HUES64 (cell line): ENCODE data around the gene KRI1.

ENCODE experiments used
- H3K27ac ChIP-seq: 2 replicates; pipeline ENCODE4 v1.7.0; 2013; ENCODE audit warnings: low read depth, low read length, inconsistent platforms
- H3K27me3 ChIP-seq: 2 replicates; pipeline ENCODE4 v1.6.1; 2013; ENCODE audit warnings: mild to moderate bottlenecking, low read length; ENCODE audit not compliant: insufficient read depth
- H3K36me3 ChIP-seq: 2 replicates; pipeline ENCODE4 v1.6.1; 2013; ENCODE audit warnings: mild to moderate bottlenecking, low read length; ENCODE audit not compliant: insufficient read depth
- H3K4me1 ChIP-seq: 2 replicates; pipeline ENCODE4 v1.6.1; 2013; ENCODE audit warnings: mild to moderate bottlenecking, low read length, moderate library complexity; ENCODE audit not compliant: insufficient read depth
- H3K4me3 ChIP-seq: 2 replicates; pipeline ENCODE4 v1.5.1; 2013; ENCODE audit warnings: mild to moderate bottlenecking, low read length, moderate library complexity
- H3K9ac ChIP-seq: 2 replicates; pipeline ENCODE4 v1.6.1; 2013; ENCODE audit warnings: mild to moderate bottlenecking, low read depth, low read length
- H3K9me3 ChIP-seq: 2 replicates; pipeline ENCODE4 v1.6.1; 2013; ENCODE audit warnings: low read depth, low read length; ENCODE audit not compliant: insufficient read depth
- WGBS: fragments of 150-250, 120-280 bp; methylation state at CpG from one replicate; pipeline ENCODE4 v1.1.7; 2013; ENCODE audit warnings: missing lambda C conversion rate; 5-methylcytosine and 5-hydroxymethylcytosine counted together

The KRI1 gene

DNA sequence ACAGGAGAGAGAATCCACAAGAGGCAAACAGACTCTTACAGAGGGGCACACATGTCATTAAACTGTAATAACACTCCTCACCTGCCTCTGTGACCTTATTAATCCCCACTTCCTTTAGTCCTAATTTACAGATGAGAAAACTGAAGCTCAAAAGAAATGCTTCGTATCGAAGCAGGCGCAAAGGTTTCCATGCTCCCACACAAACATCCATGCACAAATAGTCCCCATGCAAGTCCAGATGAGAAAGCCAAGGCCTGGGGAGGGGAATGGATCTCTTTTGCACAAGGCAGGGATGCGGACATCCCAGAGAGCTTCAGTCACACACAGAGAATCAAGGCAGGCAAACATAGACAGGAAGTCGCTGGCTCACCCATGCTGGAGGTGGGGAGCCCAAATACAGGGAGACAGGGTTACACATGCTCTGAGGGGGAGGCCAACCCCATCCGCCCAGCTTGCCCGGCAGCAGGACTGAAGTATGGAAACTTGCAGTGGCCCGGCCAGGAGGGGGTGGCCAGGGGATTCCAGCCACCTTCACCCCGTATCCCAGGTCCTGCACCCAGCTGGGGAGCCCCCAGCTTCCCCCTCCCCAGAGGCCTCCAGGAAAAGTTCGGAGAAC, 49.0 kb downstream of the KRI1 start:
- Histone ChIP-seq H3K27me3 (peaks cover 80% of the 10 kb centered on the region), H3K9me3 (no peaks in the 10 kb centered on the region), H3K27ac (no peak overlapping the region), H3K36me3 (no peaks in the 10 kb centered on the region), H3K9ac (no peak overlapping the region), H3K4me1 (0 out of 2 replicates have a peak, but pooled peaks cover 4% of the 10 kb centered on the region), H3K4me3 (peak overlapping the region; percentile 55)
- whole genome bisulfite sequencing, result 57% methylated on average over 10 of the region's 10 CpGs

DNA sequence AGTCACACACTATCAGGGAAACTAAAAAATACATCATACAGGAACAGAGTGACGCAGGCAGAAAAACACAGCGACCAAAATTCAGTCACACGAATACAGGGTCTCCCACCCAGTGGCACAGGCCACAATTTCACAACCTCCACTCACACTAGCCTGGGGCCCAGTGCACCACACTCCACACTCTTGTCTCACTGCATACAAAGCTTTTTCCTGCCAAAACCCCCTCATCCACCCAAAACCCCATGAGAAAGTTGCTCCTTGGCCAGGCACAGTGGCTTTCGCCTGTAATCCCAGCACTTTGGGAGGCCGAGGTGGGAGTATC, 49.8 kb downstream of the KRI1 start:
- Histone ChIP-seq H3K9ac (no peak overlapping the region), H3K4me3 (no peak overlapping the region), H3K9me3 (no peaks in the 10 kb centered on the region), H3K27ac (no peak overlapping the region), H3K36me3 (no peaks in the 10 kb centered on the region), H3K27me3 (peaks cover 80% of the 10 kb centered on the region), H3K4me1 (0 out of 2 replicates have a peak, but pooled peaks cover 4% of the 10 kb centered on the region)
- WGBS, result 92% methylated on average over 5 of the region's 5 CpGs

DNA sequence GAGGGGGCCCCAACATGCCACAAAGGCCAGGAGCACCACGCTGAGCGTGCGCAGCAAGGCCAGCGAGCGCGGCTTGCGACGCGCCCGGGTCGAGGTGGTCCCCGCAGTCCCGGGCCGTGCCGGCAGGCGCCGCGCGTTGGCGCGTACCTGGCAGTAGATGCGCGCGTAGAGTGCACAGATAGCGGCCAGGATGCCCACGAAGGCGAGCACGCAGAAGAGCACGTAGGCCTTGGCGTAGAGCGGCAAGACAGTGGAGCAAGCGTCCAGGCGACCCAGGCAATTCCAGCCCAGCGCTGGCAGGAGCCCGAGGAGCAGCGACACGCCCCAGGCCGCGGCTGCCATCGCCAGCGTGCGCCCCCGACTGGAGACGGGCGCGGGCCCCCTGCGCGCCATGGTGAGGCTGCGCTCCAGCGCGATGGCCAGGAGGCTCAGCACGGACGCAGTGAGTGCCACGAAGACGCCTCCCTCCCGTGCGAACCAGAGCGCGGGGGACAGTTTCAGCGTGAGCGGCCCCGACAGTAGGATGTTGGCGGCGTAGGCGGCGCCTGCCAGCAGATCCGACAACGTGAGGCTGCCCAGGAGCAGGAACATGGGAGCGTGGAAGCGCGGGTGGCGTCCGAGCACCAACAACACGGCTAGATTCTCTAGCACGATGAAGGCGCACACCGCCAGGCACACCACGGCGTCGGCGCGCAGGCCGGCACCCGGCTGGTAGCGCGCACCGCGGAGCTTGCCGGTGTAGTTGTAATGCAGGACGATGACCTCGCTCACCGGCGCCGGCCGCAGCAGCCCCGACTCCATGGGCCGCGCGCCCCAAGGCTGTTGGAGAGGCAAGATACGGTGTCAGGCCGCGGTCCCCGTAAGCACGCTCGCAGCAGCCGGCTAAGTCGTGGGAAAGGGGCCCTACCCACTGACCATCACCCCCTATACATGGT, 51.3 kb downstream of the KRI1 start:
- H3K27me3 ChIP-seq, result peaks cover 74% of the 10 kb centered on the region
- peak overlapping the region; percentile 53 for H3K4me3 ChIP-seq
- no peaks in the 10 kb centered on the region for H3K36me3 ChIP-seq
- H3K9me3 ChIP-seq, result no peaks in the 10 kb centered on the region
- H3K9ac ChIP-seq, result peak overlapping the region; percentile 20; the same call in 1 of the 2 replicates
- H3K4me1 ChIP-seq, result 0 out of 2 replicates have a peak, but pooled peaks cover 4% of the 10 kb centered on the region
- H3K27ac ChIP-seq, result no peak overlapping the region
- WGBS, result 3% methylated on average over 101 of the region's 107 CpGs

DNA sequence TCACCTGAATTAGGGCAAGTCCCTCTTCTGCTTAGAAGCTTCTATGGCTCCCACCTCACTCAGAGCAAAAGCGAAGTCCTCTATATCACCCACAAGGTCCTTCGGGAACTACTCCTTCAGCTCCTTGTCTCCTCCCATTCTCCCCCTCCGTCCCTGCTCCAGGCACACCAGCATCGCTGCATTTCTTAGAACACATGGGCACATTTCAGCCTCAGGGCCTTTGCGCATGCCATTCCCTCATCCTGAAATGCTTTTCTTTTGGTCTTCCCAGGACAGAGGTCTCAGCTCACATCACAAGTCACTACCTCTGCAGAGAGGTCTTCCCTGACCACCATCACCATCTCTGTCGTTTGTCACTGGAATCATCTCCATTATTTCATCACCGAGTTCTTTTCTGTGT, 52.6 kb downstream of the KRI1 start:
- peaks cover 62% of the 10 kb centered on the region for H3K27me3 ChIP-seq
- H3K4me1 ChIP-seq, result 0 out of 2 replicates have a peak, but pooled peaks cover 3% of the 10 kb centered on the region
- H3K36me3 ChIP-seq, result no peaks in the 10 kb centered on the region
- H3K9ac ChIP-seq, result no peak overlapping the region
- H3K4me3 ChIP-seq, result no peak overlapping the region
- no peaks in the 10 kb centered on the region for H3K9me3 ChIP-seq
- H3K27ac ChIP-seq, result no peak overlapping the region
- 79% methylated on average over 7 of the region's 7 CpGs for WGBS

DNA sequence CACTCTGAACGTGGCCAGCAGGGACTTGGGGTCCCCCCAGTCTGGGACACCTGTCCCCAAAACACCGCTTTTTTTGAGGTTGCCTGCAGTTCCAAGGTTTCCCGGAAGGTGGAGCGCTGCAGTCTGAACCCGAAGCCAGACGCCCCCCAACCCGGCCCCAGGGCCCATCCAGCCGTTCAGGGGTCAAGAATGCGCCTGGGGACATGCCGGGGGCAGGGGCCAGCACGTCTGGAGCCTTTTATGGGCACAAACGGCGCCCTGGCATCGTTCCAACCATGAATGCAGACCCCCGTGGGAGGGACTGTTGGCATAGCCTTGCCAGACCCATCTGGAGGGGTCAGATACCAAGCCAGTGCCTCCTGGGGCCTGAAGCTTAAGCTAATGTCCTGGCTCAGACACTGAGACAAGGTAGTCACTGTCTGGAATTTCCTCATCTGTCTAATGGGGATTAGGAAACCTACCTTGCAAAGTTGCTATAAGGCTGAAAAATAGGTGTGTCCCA, 55.5 kb downstream of the KRI1 start:
- H3K4me1 ChIP-seq, result no peaks in the 10 kb centered on the region
- no peak overlapping the region for H3K9ac ChIP-seq
- 20% methylated on average over 15 of the region's 15 CpGs for WGBS
- no peak overlapping the region for H3K4me3 ChIP-seq
- H3K27me3 ChIP-seq, result peaks cover 33% of the 10 kb centered on the region
- no peaks in the 10 kb centered on the region for H3K9me3 ChIP-seq
- no peaks in the 10 kb centered on the region for H3K36me3 ChIP-seq
- H3K27ac ChIP-seq, result no peak overlapping the region

DNA sequence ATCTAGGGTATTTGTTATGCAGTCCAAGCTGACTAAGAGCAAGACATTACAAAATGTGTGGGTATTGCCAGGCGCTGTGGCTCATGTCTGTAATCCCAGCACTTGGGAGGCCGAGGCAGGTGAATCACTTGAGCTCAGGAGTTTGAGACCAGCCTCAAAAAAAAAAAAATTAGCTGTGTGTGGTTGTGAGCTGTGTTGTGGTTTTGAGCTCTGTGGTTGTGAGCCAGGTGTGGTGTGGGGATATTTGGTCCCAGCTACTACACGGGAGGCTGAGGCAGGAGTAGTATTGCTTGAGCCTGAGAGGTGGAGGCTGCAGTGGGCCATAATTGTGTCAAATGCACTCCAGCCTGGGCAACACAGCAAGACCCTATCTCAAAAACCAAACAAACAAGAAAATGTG, 57.1 kb downstream of the KRI1 start:
- peaks cover 16% of the 10 kb centered on the region for H3K27me3 ChIP-seq
- H3K27ac ChIP-seq, result no peak overlapping the region
- no peak overlapping the region for H3K9ac ChIP-seq
- no peaks in the 10 kb centered on the region for H3K36me3 ChIP-seq
- no peak overlapping the region for H3K4me3 ChIP-seq
- no peaks in the 10 kb centered on the region for H3K9me3 ChIP-seq
- no peaks in the 10 kb centered on the region for H3K4me1 ChIP-seq
- WGBS, result 92% methylated on average over 3 of the region's 3 CpGs

DNA sequence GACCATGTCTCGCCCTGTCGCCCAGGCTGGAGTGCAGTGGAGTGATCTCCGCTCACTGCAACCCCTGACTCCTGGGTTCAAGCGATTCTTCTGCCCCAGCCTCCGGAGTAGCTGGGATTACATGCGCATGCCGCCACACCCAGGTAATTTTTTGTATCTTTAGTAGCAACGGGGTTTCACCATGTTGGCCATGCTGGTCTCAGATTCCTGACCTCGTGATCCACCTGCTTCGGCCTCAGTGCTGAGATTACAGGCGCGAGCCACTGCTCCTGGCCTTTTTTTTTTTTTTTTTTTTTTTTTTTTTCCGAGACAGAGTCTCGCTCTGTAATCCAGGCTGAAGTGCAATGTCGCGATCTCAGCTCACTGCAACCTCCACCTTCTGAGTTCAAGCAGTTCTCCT, 57.8 kb downstream of the KRI1 start:
- H3K9me3 ChIP-seq, result no peaks in the 10 kb centered on the region
- H3K4me1 ChIP-seq, result no peaks in the 10 kb centered on the region
- no peak overlapping the region for H3K4me3 ChIP-seq
- no peak overlapping the region for H3K27ac ChIP-seq
- 92% methylated on average over 16 of the region's 16 CpGs for WGBS
- H3K36me3 ChIP-seq, result no peaks in the 10 kb centered on the region
- H3K9ac ChIP-seq, result no peak overlapping the region
- peaks cover 10% of the 10 kb centered on the region for H3K27me3 ChIP-seq

DNA sequence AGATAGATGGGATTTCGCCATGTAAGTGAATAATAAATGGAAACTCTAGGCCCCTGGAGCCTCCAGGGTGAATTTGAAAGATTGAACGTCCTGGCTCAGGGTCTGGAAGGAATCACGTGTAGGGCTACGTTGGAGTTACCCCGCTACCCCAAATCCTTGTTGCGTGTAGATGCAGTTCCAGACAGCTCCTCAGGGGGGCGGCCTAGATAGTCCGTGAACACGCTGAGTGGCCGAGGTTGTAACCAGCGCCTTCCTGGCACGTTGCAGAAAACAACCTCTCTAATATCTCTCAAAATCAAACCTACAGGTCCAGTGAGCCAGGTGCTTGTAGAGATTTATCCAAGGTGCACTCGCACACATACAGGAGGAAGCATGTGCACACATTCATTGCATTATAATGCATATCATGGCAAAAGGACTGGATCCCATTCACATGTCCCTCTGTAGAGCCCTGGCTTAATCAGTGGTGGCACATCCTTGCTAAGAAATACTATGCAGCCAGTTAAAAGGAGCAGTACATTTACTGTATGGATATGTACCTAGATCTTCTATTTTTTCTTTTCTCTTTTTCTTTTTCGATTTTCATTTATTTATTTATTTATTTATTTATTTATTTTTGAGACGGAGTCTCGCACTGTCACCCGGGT, 60.1 kb downstream of the KRI1 start:
- Histone ChIP-seq H3K27me3 (no peaks in the 10 kb centered on the region), H3K36me3 (no peaks in the 10 kb centered on the region), H3K9me3 (no peaks in the 10 kb centered on the region), H3K4me3 (no peak overlapping the region), H3K4me1 (0 out of 2 replicates have a peak, but pooled peaks cover 3% of the 10 kb centered on the region), H3K27ac (no peak overlapping the region), H3K9ac (no peak overlapping the region)
- 31% methylated on average over 16 of the region's 17 CpGs for WGBS
